ENCODE data around the gene SLC25A42. TPM values are rescaled to one million over a fixed set of nuclear protein-coding genes. Genes with fewer than 3 reads are reported as not detected.
"Not testable (repeated sequence)": the region's sequence is repeated elsewhere in the genome, so short reads cannot be mapped to it uniquely, and the experiment has no call there.

The SLC25A42 gene
- 11.5 and 13.8 TPM in 2 replicates for total RNA-seq
- polyA plus RNA-seq = 21.3 and 23.2 TPM in 2 replicates

GRCh38 chr19:19063183-19064097 is at the start of gene SLC25A42:
SLC25A42 (plus strand) TSS chr19:19063994; CDS start chr19:19096125, 32,131 bp downstream.
- H4K20me1 ChIP-seq (ENCODE audit: insufficient read depth, poor library complexity, severe bottlenecking) = no peaks in the 10 kb centered on the region
- TF ChIP-seq CTCF (IDR thresholded peaks at IDR 0.05; ENCODE audit: poor library complexity) (no peak), EZH2phosphoT487 (IDR thresholded peaks at IDR 0.05; ENCODE audit: low read depth, severe bottlenecking, unreplicated experiment) (no peak), EZH2 (IDR thresholded peaks at IDR 0.05; ENCODE audit: borderline replicate concordance) (no peak)
- H3K27ac ChIP-seq = peak within 1 kb of the TSS; percentile 20
- WGBS (ENCODE audit: low lambda C conversion rate, missing lambda C conversion rate) = 5% methylated on average over 58 of the region's 77 CpGs
- H3K9me2 ChIP-seq (replicated peaks; ENCODE audit: insufficient read depth) = no peaks in the 10 kb centered on the region
- DNase-seq (ENCODE audit: low spot score) = peak; percentile 99
- no peaks in the 10 kb centered on the region for H3K36me3 ChIP-seq (replicated peaks; ENCODE audit: insufficient read depth, low read depth)
- peak within 1 kb of the TSS; percentile 3 for H3K4me3 ChIP-seq
- peaks cover 7% of the 10 kb centered on the region for H3K79me2 ChIP-seq
- no peaks in the 10 kb centered on the region for H3K4me1 ChIP-seq (ENCODE audit: insufficient read depth)
- H3K9me3 ChIP-seq (ENCODE audit: low read depth) = no peaks in the 10 kb centered on the region
- H3K4me2 ChIP-seq = peak within 1 kb of the TSS; percentile 88
- peak within 1 kb of the TSS; percentile 18 for H2AFZ ChIP-seq
- H3K27me3 ChIP-seq = no peaks in the 10 kb centered on the region

GRCh38 chr19:19021115-19021514 is 42.7 kb upstream of the SLC25A42 start:
- peak overlapping the region; percentile 55 for H3K4me2 ChIP-seq
- H3K36me3 ChIP-seq (replicated peaks; ENCODE audit: insufficient read depth, low read depth) = no peaks in the 10 kb centered on the region
- H3K27ac ChIP-seq = peak overlapping the region; percentile 22
- H2AFZ ChIP-seq = no peak overlapping the region
- no peaks in the 10 kb centered on the region for H3K27me3 ChIP-seq
- 40% methylated on average over 3 of the region's 3 CpGs for WGBS (ENCODE audit: low lambda C conversion rate, missing lambda C conversion rate)
- H3K9me2 ChIP-seq (replicated peaks; ENCODE audit: insufficient read depth) = no peaks in the 10 kb centered on the region
- H4K20me1 ChIP-seq (ENCODE audit: insufficient read depth, poor library complexity, severe bottlenecking) = no peaks in the 10 kb centered on the region
- DNase-seq (ENCODE audit: low spot score) = peak; percentile 50
- no peak overlapping the region for H3K4me3 ChIP-seq
- H3K9me3 ChIP-seq (ENCODE audit: low read depth) = no peaks in the 10 kb centered on the region
- H3K4me1 ChIP-seq (ENCODE audit: insufficient read depth) = peaks cover 3% of the 10 kb centered on the region
- peaks cover 39% of the 10 kb centered on the region for H3K79me2 ChIP-seq
- TF ChIP-seq EZH2 (IDR thresholded peaks at IDR 0.05; ENCODE audit: borderline replicate concordance) = no peak
- no peak for TF ChIP-seq CTCF (IDR thresholded peaks at IDR 0.05; ENCODE audit: poor library complexity)
- no peak for TF ChIP-seq EZH2phosphoT487 (IDR thresholded peaks at IDR 0.05; ENCODE audit: low read depth, severe bottlenecking, unreplicated experiment)

- H3K9me2 ChIP-seq (replicated peaks; ENCODE audit: insufficient read depth) = no peaks in the 10 kb centered on the region
- no peak for DNase-seq (ENCODE audit: low spot score)
- 89% methylated on average over 4 of the region's 4 CpGs for WGBS (ENCODE audit: low lambda C conversion rate, missing lambda C conversion rate)
- H3K4me1 ChIP-seq (ENCODE audit: insufficient read depth) = peaks cover 3% of the 10 kb centered on the region
- H3K27me3 ChIP-seq = no peaks in the 10 kb centered on the region
- no peak overlapping the region for H3K4me2 ChIP-seq
- TF ChIP-seq CTCF (IDR thresholded peaks at IDR 0.05; ENCODE audit: poor library complexity) (no peak), EZH2 (IDR thresholded peaks at IDR 0.05; ENCODE audit: borderline replicate concordance) (no peak), EZH2phosphoT487 (IDR thresholded peaks at IDR 0.05; ENCODE audit: low read depth, severe bottlenecking, unreplicated experiment) (no peak)
- H3K27ac ChIP-seq = no peak overlapping the region
- H3K9me3 ChIP-seq (ENCODE audit: low read depth) = no peaks in the 10 kb centered on the region
- H3K79me2 ChIP-seq = peaks cover 42% of the 10 kb centered on the region
- H4K20me1 ChIP-seq (ENCODE audit: insufficient read depth, poor library complexity, severe bottlenecking) = no peaks in the 10 kb centered on the region
- no peaks in the 10 kb centered on the region for H3K36me3 ChIP-seq (replicated peaks; ENCODE audit: insufficient read depth, low read depth)
- no peak overlapping the region for H3K4me3 ChIP-seq
- no peak overlapping the region for H2AFZ ChIP-seq
Observed at GRCh38 chr19:19022380-19022961, 41.3 kb upstream of the SLC25A42 start.

GRCh38 chr19:19023376-19023775 is 40.4 kb upstream of the SLC25A42 start:
- H3K27me3 ChIP-seq; H4K20me1 ChIP-seq (ENCODE audit: insufficient read depth, poor library complexity, severe bottlenecking); H3K9me3 ChIP-seq (ENCODE audit: low read depth); H3K4me2 ChIP-seq; H3K9me2 ChIP-seq (replicated peaks; ENCODE audit: insufficient read depth); H3K36me3 ChIP-seq (replicated peaks; ENCODE audit: insufficient read depth, low read depth); H2AFZ ChIP-seq; H3K4me1 ChIP-seq (ENCODE audit: insufficient read depth); DNase-seq (ENCODE audit: low spot score); H3K27ac ChIP-seq; H3K4me3 ChIP-seq: not testable (repeated sequence)
- peaks cover 45% of the 10 kb centered on the region for H3K79me2 ChIP-seq
- 100% methylated on average over 1 of the region's 1 CpG for WGBS (ENCODE audit: low lambda C conversion rate, missing lambda C conversion rate)
